ENCODE results near the gene CISH.

GRCh38 chr3:50585919-50586762 lies 25.4 kb downstream of the CISH start:
- TF ChIP-seq, protein P1, sequence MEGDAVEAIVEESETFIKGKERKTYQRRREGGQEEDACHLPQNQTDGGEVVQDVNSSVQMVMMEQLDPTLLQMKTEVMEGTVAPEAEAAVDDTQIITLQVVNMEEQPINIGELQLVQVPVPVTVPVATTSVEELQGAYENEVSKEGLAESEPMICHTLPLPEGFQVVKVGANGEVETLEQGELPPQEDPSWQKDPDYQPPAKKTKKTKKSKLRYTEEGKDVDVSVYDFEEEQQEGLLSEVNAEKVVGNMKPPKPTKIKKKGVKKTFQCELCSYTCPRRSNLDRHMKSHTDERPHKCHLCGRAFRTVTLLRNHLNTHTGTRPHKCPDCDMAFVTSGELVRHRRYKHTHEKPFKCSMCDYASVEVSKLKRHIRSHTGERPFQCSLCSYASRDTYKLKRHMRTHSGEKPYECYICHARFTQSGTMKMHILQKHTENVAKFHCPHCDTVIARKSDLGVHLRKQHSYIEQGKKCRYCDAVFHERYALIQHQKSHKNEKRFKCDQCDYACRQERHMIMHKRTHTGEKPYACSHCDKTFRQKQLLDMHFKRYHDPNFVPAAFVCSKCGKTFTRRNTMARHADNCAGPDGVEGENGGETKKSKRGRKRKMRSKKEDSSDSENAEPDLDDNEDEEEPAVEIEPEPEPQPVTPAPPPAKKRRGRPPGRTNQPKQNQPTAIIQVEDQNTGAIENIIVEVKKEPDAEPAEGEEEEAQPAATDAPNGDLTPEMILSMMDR (IDR thresholded peaks at IDR 0.05 in 4 of 5, conservative IDR thresholded peaks at IDR 0.05 in 1 of 5) = no peak
- TF ChIP-seq POLR2A (IDR thresholded peaks at IDR 0.05) = no peak
